ENCODE measurements around the gene FBXO34.

Gene FBXO34

GRCh38 chr14:55256586-55256985 lies 14.6 kb upstream of the FBXO34 start:
- TF ChIP-seq, protein P1, sequence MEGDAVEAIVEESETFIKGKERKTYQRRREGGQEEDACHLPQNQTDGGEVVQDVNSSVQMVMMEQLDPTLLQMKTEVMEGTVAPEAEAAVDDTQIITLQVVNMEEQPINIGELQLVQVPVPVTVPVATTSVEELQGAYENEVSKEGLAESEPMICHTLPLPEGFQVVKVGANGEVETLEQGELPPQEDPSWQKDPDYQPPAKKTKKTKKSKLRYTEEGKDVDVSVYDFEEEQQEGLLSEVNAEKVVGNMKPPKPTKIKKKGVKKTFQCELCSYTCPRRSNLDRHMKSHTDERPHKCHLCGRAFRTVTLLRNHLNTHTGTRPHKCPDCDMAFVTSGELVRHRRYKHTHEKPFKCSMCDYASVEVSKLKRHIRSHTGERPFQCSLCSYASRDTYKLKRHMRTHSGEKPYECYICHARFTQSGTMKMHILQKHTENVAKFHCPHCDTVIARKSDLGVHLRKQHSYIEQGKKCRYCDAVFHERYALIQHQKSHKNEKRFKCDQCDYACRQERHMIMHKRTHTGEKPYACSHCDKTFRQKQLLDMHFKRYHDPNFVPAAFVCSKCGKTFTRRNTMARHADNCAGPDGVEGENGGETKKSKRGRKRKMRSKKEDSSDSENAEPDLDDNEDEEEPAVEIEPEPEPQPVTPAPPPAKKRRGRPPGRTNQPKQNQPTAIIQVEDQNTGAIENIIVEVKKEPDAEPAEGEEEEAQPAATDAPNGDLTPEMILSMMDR (IDR thresholded peaks at IDR 0.05; ENCODE audit: unreplicated experiment in 3 of 3), result no peak
- no peaks in the 10 kb centered on the region for H3K4me1 Mint-ChIP-seq
- no peak overlapping the region for H3K27ac Mint-ChIP-seq
- H3K4me3 Mint-ChIP-seq, result no peak overlapping the region
- peaks cover 4% of the 10 kb centered on the region for H3K27me3 Mint-ChIP-seq (ENCODE audit: low read depth)
- no peaks in the 10 kb centered on the region for H3K9me3 Mint-ChIP-seq
- H3K36me3 Mint-ChIP-seq (ENCODE audit: low read depth), result no peaks in the 10 kb centered on the region

GRCh38 chr14:55265197-55265596 lies 6.0 kb upstream of the FBXO34 start:
- H3K27me3 Mint-ChIP-seq (ENCODE audit: low read depth), result no peaks in the 10 kb centered on the region
- peaks cover 6% of the 10 kb centered on the region for H3K4me1 Mint-ChIP-seq
- H3K27ac Mint-ChIP-seq, result no peak overlapping the region
- H3K9me3 Mint-ChIP-seq, result no peaks in the 10 kb centered on the region
- H3K36me3 Mint-ChIP-seq (ENCODE audit: low read depth), result no peaks in the 10 kb centered on the region
- H3K4me3 Mint-ChIP-seq, result no peak overlapping the region
- TF ChIP-seq, protein P1 (IDR thresholded peaks at IDR 0.05; ENCODE audit: unreplicated experiment in 3 of 3), result no peak

DNA sequence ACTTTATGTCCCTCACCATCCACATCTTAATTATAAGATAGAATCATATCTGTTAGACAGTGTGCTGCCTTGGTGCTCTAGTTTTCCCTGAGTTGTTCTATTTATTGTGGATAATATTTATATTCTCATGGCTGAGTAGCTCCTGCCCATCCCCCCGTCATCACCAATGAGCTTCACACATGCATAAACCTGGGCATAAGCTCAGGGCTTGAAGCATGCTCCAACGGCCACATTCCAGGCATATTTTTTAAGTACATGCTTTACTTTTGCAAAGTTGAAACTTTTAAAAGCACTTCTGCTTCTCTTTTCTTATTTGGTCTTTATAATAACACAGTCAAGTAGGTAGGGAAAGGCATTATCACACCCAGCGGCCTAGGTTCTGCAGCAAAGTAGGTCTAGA lies 3.4 kb upstream of the FBXO34 start:
- H3K4me1 Mint-ChIP-seq, result peaks cover 23% of the 10 kb centered on the region
- H3K27me3 Mint-ChIP-seq (ENCODE audit: low read depth), result no peaks in the 10 kb centered on the region
- no peaks in the 10 kb centered on the region for H3K9me3 Mint-ChIP-seq
- H3K36me3 Mint-ChIP-seq (ENCODE audit: low read depth), result no peaks in the 10 kb centered on the region
- no peak overlapping the region for H3K4me3 Mint-ChIP-seq
- H3K27ac Mint-ChIP-seq, result peak overlapping the region; percentile 14 to 62 (median 49)
- TF ChIP-seq, protein P1 (IDR thresholded peaks at IDR 0.05; ENCODE audit: unreplicated experiment in 3 of 3), result no peak

GRCh38 chr14:55271572-55272298 lies 514 bp downstream of the FBXO34 start:
- no peaks in the 10 kb centered on the region for H3K9me3 Mint-ChIP-seq
- H3K27me3 Mint-ChIP-seq (ENCODE audit: low read depth), result no peaks in the 10 kb centered on the region
- H3K27ac Mint-ChIP-seq, result peak overlapping the region; percentile 68 to 93 (median 92)
- TF ChIP-seq, protein P1 (IDR thresholded peaks at IDR 0.05; ENCODE audit: unreplicated experiment in 3 of 3), result no peak
- H3K4me1 Mint-ChIP-seq, result peaks cover 55% of the 10 kb centered on the region
- peak overlapping the region; percentile 88 to 94 (median 90) for H3K4me3 Mint-ChIP-seq
- H3K36me3 Mint-ChIP-seq (ENCODE audit: low read depth), result no peaks in the 10 kb centered on the region

DNA sequence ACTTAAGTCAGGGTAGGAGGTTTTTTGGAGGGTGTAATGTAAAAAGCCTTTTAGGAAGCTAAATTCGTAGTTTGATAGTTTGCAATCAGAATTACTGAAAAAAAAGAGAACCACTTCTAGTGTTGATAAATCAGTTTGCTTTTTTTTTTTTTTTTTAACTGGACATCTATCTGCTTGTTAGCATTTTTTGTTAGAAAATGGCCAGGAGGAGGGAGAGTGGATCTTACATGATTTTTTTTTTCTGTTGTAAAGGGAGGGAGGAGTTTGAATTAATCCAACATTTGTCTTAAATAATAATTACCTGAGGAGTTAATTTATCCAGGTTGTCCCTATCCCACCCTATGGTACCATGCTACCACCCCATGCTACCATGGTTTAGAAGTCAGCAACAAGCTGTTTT lies 1.2 kb downstream of the FBXO34 start:
- H3K27me3 Mint-ChIP-seq (ENCODE audit: low read depth), result no peaks in the 10 kb centered on the region
- H3K4me1 Mint-ChIP-seq, result peaks cover 57% of the 10 kb centered on the region
- H3K4me3 Mint-ChIP-seq, result peak overlapping the region; percentile 88 to 94 (median 90)
- TF ChIP-seq, protein P1 (IDR thresholded peaks at IDR 0.05; ENCODE audit: unreplicated experiment in 3 of 3), result no peak
- H3K27ac Mint-ChIP-seq, result peak overlapping the region; percentile 68 to 93 (median 92)
- H3K9me3 Mint-ChIP-seq, result no peaks in the 10 kb centered on the region
- no peaks in the 10 kb centered on the region for H3K36me3 Mint-ChIP-seq (ENCODE audit: low read depth)

GRCh38 chr14:55272922-55273321 lies 1.7 kb downstream of the FBXO34 start:
- Mint-ChIP-seq H3K27ac (peak overlapping the region; percentile 35 to 92 (median 68)), H3K4me1 (peaks cover 55% of the 10 kb centered on the region), H3K9me3 (no peaks in the 10 kb centered on the region), H3K4me3 (peak overlapping the region; percentile 88 to 94 (median 90)), H3K36me3 (ENCODE audit: low read depth) (peaks cover 4% of the 10 kb centered on the region), H3K27me3 (ENCODE audit: low read depth) (no peaks in the 10 kb centered on the region)
- TF ChIP-seq, protein P1 (IDR thresholded peaks at IDR 0.05; ENCODE audit: unreplicated experiment in 3 of 3), result no peak
